WERI-Rb-1 (cell line): ENCODE measurements around the gene SELENOK.
"Not testable (repeated sequence)": the region's sequence is repeated elsewhere in the genome, so short reads cannot be mapped to it uniquely, and the experiment has no call there.

Experiments
- DNase-seq: peaks from one replicate; pipeline ENCODE4 v3.0.0-alpha.2; 2020
- H3K27ac ChIP-seq: fragments of 250-450 bp; sonication (Bioruptor Pico); 2 replicates; pipeline ENCODE4 v1.5.1; 2020; ENCODE audit warnings: mild to moderate bottlenecking, moderate library complexity
- H3K27me3 ChIP-seq: fragments of 250-450 bp; sonication (Bioruptor Pico); 2 replicates; pipeline ENCODE4 v1.5.1; 2021; ENCODE audit warnings: mild to moderate bottlenecking, low read depth, moderate library complexity; ENCODE audit not compliant: insufficient read depth, severe bottlenecking
- H3K36me3 ChIP-seq: fragments of 250-450 bp; sonication (Bioruptor Pico); 2 replicates; pipeline ENCODE4 v1.5.1; 2020; ENCODE audit warnings: mild to moderate bottlenecking, moderate library complexity
- H3K4me3 ChIP-seq: 2 replicates; pipeline ENCODE4 v1.5.1; 2011; ENCODE audit warnings: low read depth, mild to moderate bottlenecking, control low read depth, low read length
- H3K9me3 ChIP-seq: fragments of 250-450 bp; sonication (Bioruptor Pico); 2 replicates; pipeline ENCODE4 v1.5.1; 2021; ENCODE audit warnings: mild to moderate bottlenecking, moderate library complexity; ENCODE audit not compliant: severe bottlenecking
- CTCF ChIP-seq: IDR thresholded peaks from 2 replicates; pipeline ENCODE4 v1.5.1; 2011; ENCODE audit warnings: low read depth, mild to moderate bottlenecking, control low read depth, inconsistent platforms, low read length

SELENOK gene

GRCh38 chr3:53938645-53939044, 47.0 kb upstream of the SELENOK start:
- Histone ChIP-seq H3K36me3 (no peaks in the 10 kb centered on the region), H3K27me3 (no peaks in the 10 kb centered on the region), H3K9me3 (no peaks in the 10 kb centered on the region), H3K4me3 (no peak overlapping the region), H3K27ac (no peak overlapping the region)
- TF ChIP-seq CTCF, result peak; percentile 66
- peak; percentile 64 for DNase-seq

- H3K4me3 ChIP-seq, result no peak overlapping the region
- peak; percentile 77 for DNase-seq
- no peaks in the 10 kb centered on the region for H3K9me3 ChIP-seq
- H3K27ac ChIP-seq, result peak overlapping the region; percentile 75
- no peaks in the 10 kb centered on the region for H3K27me3 ChIP-seq
- no peak for TF ChIP-seq CTCF
- no peaks in the 10 kb centered on the region for H3K36me3 ChIP-seq
Observed at GRCh38 chr3:53936347-53936746, 44.7 kb upstream of the SELENOK start.

- DNase-seq, result no peak
- Histone ChIP-seq H3K9me3 (no peaks in the 10 kb centered on the region), H3K27ac (peak overlapping the region; percentile 75), H3K27me3 (no peaks in the 10 kb centered on the region), H3K36me3 (no peaks in the 10 kb centered on the region), H3K4me3 (no peak overlapping the region)
- TF ChIP-seq CTCF, result no peak
Observed at GRCh38 chr3:53935283-53935901, 43.7 kb upstream of the SELENOK start.

GRCh38 chr3:53927208-53927872, 35.7 kb upstream of the SELENOK start:
- not testable (repeated sequence) for H3K9me3 ChIP-seq, H3K27me3 ChIP-seq, DNase-seq, H3K36me3 ChIP-seq, H3K4me3 ChIP-seq, H3K27ac ChIP-seq

GRCh38 chr3:53921296-53921695, 29.6 kb upstream of the SELENOK start:
- TF ChIP-seq CTCF, result peak; percentile 54
- no peak for DNase-seq

GRCh38 chr3:53919741-53920140, 28.1 kb upstream of the SELENOK start:
- no peaks in the 10 kb centered on the region for H3K36me3 ChIP-seq
- no peaks in the 10 kb centered on the region for H3K9me3 ChIP-seq
- no peak overlapping the region for H3K4me3 ChIP-seq
- H3K27ac ChIP-seq, result no peak overlapping the region
- no peak for TF ChIP-seq CTCF
- DNase-seq, result no peak
- no peaks in the 10 kb centered on the region for H3K27me3 ChIP-seq

More at GRCh38 chr3:53921296-53921695, 29.6 kb upstream of the SELENOK start:
- Histone ChIP-seq H3K9me3 (no peaks in the 10 kb centered on the region), H3K27me3 (no peaks in the 10 kb centered on the region), H3K27ac (no peak overlapping the region), H3K36me3 (no peaks in the 10 kb centered on the region), H3K4me3 (no peak overlapping the region)
